NCI-H460 (cell line): Measurements from ENCODE around the gene TRAF1. TPM values are rescaled to one million over a fixed set of nuclear protein-coding genes. Genes with fewer than 3 reads are reported as not detected.

Source experiments
- DNase-seq: peaks from one replicate; pipeline ENCODE4 v3.0.0-alpha.2; 2016; ENCODE audit warnings: low read depth; ENCODE audit errors: extremely low read depth
- total RNA-seq: library from RNA; depleted of rRNA; stranded (reverse); fragments of >200 nt; shearing (Covaris generic); gene quantifications from 2 replicates; pipeline ENCODE4 v1.2.3, GENCODE V29; 2014

TRAF1 gene
- total RNA-seq, 1 experiment from 2014 or later = 1.5 TPM

GRCh38 chr9:120912958-120913646 is 13.5 kb downstream of the TRAF1 start:
- no peak for DNase-seq

- no peak for DNase-seq
Observed at GRCh38 chr9:120911295-120911837, 15.2 kb downstream of the TRAF1 start.

- no peak for DNase-seq
Observed at GRCh38 chr9:120910643-120911042, 16.0 kb downstream of the TRAF1 start.

GRCh38 chr9:120909904-120910303 is 16.7 kb downstream of the TRAF1 start:
- no peak for DNase-seq

GRCh38 chr9:120905315-120906164 is 21.1 kb downstream of the TRAF1 start:
- no peak for DNase-seq

GRCh38 chr9:120904978-120905301 is 21.7 kb downstream of the TRAF1 start:
- DNase-seq = no peak

- DNase-seq = no peak
Observed at GRCh38 chr9:120904061-120904977, 22.3 kb downstream of the TRAF1 start.

- no peak for DNase-seq
Observed at GRCh38 chr9:120902569-120903535, 23.7 kb downstream of the TRAF1 start.

- no peak for DNase-seq
Observed at GRCh38 chr9:120901755-120902568, 24.6 kb downstream of the TRAF1 start.

GRCh38 chr9:120900824-120901223 is 25.8 kb downstream of the TRAF1 start:
- no peak for DNase-seq

- DNase-seq = no peak
Observed at GRCh38 chr9:120899490-120900068, 27.0 kb downstream of the TRAF1 start.

- no peak for DNase-seq
Observed at GRCh38 chr9:120898396-120898795, 28.2 kb downstream of the TRAF1 start.

GRCh38 chr9:120895951-120896350 is 30.6 kb downstream of the TRAF1 start:
- no peak for DNase-seq

GRCh38 chr9:120894321-120895148 is 32.1 kb downstream of the TRAF1 start:
- DNase-seq = no peak

GRCh38 chr9:120893611-120894307 is 32.8 kb downstream of the TRAF1 start:
- DNase-seq = no peak

- DNase-seq = no peak
Observed at GRCh38 chr9:120892748-120893610, 33.6 kb downstream of the TRAF1 start.
